Hepatocyte (in vitro differentiated cells): ENCODE data around the gene AHCTF1. TPM values are rescaled to one million over a fixed set of nuclear protein-coding genes. Genes with fewer than 3 reads are reported as not detected.

ENCODE experiments used
- DNase-seq: peaks from one replicate; pipeline ENCODE4 v3.0.0-alpha.2; 2016; ENCODE audit warnings: low spot score
- H2AFZ ChIP-seq: fragments of 200-600 bp; sonication (generic); 2 replicates; pipeline ENCODE4 v1.6.0; 2016; ENCODE audit warnings: antibody characterized with exemption, mild to moderate bottlenecking
- H3K27ac ChIP-seq: fragments of 200-600 bp; sonication (generic); 2 replicates; pipeline ENCODE4 v1.5.1; 2016; ENCODE audit warnings: mild to moderate bottlenecking
- H3K27me3 ChIP-seq: fragments of 200-600 bp; sonication (generic); 2 replicates; pipeline ENCODE4 v1.6.1; 2016
- H3K36me3 ChIP-seq: fragments of 200-600 bp; sonication (generic); replicated peaks from 2 replicates; pipeline ENCODE4 v1.5.1; 2016; ENCODE audit warnings: low read depth; ENCODE audit not compliant: insufficient read depth
- H3K4me1 ChIP-seq: fragments of 200-600 bp; sonication (generic); 2 replicates; pipeline ENCODE4 v1.5.1; 2016; ENCODE audit warnings: mild to moderate bottlenecking, moderate library complexity; ENCODE audit not compliant: insufficient read depth
- H3K4me2 ChIP-seq: fragments of 200-600 bp; sonication (generic); 2 replicates; pipeline ENCODE4 v1.6.0; 2016
- H3K4me3 ChIP-seq: fragments of 200-600 bp; sonication (generic); 2 replicates; pipeline ENCODE4 v1.5.1; 2016; ENCODE audit warnings: mild to moderate bottlenecking
- H3K79me2 ChIP-seq: fragments of 200-600 bp; sonication (generic); 2 replicates; pipeline ENCODE4 v1.6.0; 2017; ENCODE audit warnings: mild to moderate bottlenecking
- H3K9me2 ChIP-seq: fragments of 200-600 bp; sonication (generic); replicated peaks from 2 replicates; pipeline ENCODE4 v1.6.0; 2017; ENCODE audit warnings: mild to moderate bottlenecking; ENCODE audit not compliant: insufficient read depth
- H3K9me3 ChIP-seq: fragments of 200-600 bp; sonication (generic); 2 replicates; pipeline ENCODE4 v1.5.1; 2016; ENCODE audit warnings: low read depth, mild to moderate bottlenecking
- H4K20me1 ChIP-seq: fragments of 200-600 bp; sonication (generic); 2 replicates; pipeline ENCODE4 v1.6.0; 2016; ENCODE audit warnings: mild to moderate bottlenecking; ENCODE audit not compliant: insufficient read depth, poor library complexity, severe bottlenecking
- EZH2 ChIP-seq: fragments of 200-600 bp; sonication (generic); IDR thresholded peaks from 2 replicates; pipeline ENCODE4 v1.6.1; 2016; ENCODE audit warnings: antibody characterized with exemption, mild to moderate bottlenecking, borderline replicate concordance
- EZH2phosphoT487 ChIP-seq: fragments of 200-600 bp; sonication (generic); IDR thresholded peaks from one replicate; pipeline ENCODE4 v1.6.1; 2018; ENCODE audit warnings: antibody characterized with exemption, mild to moderate bottlenecking, low read depth, moderate library complexity; ENCODE audit not compliant: unreplicated experiment, severe bottlenecking
- WGBS: methylation state at CpG from one replicate; pipeline ENCODE4 v1.1.6; 2016; ENCODE audit warnings: low lambda C conversion rate; ENCODE audit errors: missing lambda C conversion rate; 5-methylcytosine and 5-hydroxymethylcytosine counted together
- polyA plus RNA-seq: library from polyadenylated mRNA; unstranded; fragments of >200 nt; fragmentation: Nextera tagmentation; extraction: Ambion mirVana; gene quantifications from 2 replicates; pipeline ENCODE4 v1.2.1, GENCODE V29; 2016
- total RNA-seq: library from RNA; depleted of rRNA; stranded (reverse); fragments of >200 nt; gene quantifications from 2 replicates; pipeline ENCODE4 v1.2.3, GENCODE V29; 2014
- TF ChIP-seq, protein P1 (sequence below): fragments of 200-600 bp; sonication (generic); IDR thresholded peaks from 2 replicates; pipeline ENCODE4 v1.5.1; 2016; ENCODE audit warnings: antibody characterized with exemption, mild to moderate bottlenecking; ENCODE audit not compliant: poor library complexity

The AHCTF1 gene
- total and polyA plus RNA-seq, 2 experiments from 2014 or later = 9.7 to 36.4 TPM

DNA sequence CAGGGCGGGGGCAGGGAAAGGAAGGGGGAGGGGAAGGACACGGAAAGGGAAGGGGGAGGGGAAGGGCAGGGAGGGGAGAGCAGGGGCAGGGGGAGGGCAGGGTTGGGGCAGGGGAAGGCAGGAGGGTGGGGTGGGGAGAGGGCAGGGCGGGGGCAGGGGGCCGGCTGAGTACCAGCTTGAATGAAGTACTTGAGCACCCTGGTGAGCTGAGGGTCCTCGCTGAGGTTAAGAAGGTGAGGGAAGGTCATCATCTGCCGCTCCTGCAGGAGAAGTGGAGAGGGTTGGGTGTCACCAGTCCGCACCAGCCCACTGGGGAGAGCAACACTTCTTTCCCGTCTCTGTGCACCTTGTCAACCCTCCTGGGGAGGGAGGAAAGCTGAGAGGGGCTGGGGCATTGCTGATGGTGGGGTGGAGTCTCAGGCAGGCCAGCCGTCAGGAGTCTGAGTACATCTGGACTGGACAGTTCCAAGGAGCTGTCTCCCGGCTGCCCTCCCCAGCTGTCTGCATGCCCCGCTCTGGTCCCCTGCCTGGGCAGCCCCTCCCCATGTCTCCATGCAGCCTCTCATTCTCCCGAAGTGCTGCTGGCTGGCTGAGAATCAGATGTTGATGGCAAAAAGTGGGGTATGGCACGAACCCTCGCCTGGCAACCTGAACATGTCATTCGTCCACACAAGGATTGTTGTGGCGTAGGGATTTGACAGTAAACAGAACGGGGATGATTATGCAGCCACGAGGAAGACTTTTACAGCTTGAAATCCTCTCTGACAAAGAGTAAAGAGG, 137.5 kb downstream of the AHCTF1 start:
- Histone ChIP-seq H2AFZ (no peak overlapping the region), H3K36me3 (no peaks in the 10 kb centered on the region), H3K4me2 (no peak overlapping the region), H3K9me2 (no peaks in the 10 kb centered on the region), H3K27me3 (no peaks in the 10 kb centered on the region), H4K20me1 (no peaks in the 10 kb centered on the region), H3K4me3 (no peak overlapping the region), H3K4me1 (no peaks in the 10 kb centered on the region), H3K79me2 (no peaks in the 10 kb centered on the region), H3K27ac (no peak overlapping the region), H3K9me3 (no peaks in the 10 kb centered on the region)
- no peak for DNase-seq
- 42% methylated on average over 11 of the region's 18 CpGs for WGBS
- TF ChIP-seq EZH2phosphoT487 (no peak), EZH2 (no peak)
- TF ChIP-seq, protein P1, sequence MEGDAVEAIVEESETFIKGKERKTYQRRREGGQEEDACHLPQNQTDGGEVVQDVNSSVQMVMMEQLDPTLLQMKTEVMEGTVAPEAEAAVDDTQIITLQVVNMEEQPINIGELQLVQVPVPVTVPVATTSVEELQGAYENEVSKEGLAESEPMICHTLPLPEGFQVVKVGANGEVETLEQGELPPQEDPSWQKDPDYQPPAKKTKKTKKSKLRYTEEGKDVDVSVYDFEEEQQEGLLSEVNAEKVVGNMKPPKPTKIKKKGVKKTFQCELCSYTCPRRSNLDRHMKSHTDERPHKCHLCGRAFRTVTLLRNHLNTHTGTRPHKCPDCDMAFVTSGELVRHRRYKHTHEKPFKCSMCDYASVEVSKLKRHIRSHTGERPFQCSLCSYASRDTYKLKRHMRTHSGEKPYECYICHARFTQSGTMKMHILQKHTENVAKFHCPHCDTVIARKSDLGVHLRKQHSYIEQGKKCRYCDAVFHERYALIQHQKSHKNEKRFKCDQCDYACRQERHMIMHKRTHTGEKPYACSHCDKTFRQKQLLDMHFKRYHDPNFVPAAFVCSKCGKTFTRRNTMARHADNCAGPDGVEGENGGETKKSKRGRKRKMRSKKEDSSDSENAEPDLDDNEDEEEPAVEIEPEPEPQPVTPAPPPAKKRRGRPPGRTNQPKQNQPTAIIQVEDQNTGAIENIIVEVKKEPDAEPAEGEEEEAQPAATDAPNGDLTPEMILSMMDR = no peak

DNA sequence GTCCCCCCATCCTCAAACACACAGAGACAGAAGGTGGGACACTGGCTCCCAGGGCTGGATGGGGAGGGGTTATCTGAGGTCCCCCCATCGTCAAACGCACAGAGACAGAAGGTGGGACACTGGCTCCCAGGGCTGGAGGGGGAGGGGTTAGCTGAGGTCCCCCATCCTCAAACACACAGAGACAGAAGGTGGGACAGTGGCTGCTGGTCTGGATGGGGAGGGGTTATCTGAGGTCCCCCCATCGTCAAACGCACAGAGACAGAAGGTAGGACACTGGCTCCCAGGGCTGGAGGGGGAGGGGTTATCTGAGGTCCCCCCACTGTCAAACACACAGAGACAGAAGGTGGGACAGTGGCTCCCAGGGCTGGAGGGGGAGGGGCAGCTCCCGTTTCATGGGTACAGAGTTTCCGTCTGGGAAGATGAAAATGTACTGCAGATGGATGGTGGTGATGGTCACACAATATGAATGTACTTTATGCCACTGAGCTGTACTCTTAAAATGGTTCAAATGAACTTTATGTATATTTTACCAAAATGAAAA, 138.3 kb downstream of the AHCTF1 start:
- Histone ChIP-seq H3K4me2 (no peak overlapping the region), H2AFZ (no peak overlapping the region), H3K27me3 (no peaks in the 10 kb centered on the region), H3K4me1 (peaks cover 8% of the 10 kb centered on the region), H3K36me3 (no peaks in the 10 kb centered on the region), H3K79me2 (no peaks in the 10 kb centered on the region), H3K9me2 (no peaks in the 10 kb centered on the region), H3K27ac (no peak overlapping the region), H3K9me3 (no peaks in the 10 kb centered on the region), H4K20me1 (no peaks in the 10 kb centered on the region), H3K4me3 (no peak overlapping the region)
- TF ChIP-seq EZH2phosphoT487 (no peak), EZH2 (no peak)
- TF ChIP-seq, protein P1 = no peak
- 33% methylated on average over 6 of the region's 6 CpGs for WGBS
- DNase-seq = no peak

DNA sequence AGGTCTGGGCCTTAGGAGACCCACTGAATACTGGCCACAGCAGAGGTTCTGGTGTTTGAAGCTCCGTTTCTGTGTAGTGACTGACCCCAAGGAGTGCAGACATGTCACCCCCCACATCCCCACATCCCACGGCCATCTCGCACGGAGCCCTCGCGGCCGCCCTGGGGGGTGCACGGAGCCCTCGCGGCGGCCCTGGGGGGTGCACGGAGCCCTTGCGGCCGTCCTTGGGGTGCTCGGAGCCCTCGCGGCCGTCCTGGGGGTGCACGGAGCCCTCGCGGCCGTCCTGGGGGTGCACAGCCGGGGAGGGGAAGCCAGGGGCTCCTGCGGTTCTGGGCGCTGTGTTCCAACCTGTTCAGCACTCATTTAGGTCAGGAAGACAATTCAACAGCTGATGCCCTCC, 139.1 kb downstream of the AHCTF1 start:
- Histone ChIP-seq H3K27me3 (no peaks in the 10 kb centered on the region), H3K36me3 (no peaks in the 10 kb centered on the region), H3K27ac (no peak overlapping the region), H2AFZ (no peak overlapping the region), H3K4me1 (peaks cover 8% of the 10 kb centered on the region), H3K4me2 (no peak overlapping the region), H3K79me2 (no peaks in the 10 kb centered on the region), H3K4me3 (no peak overlapping the region), H4K20me1 (no peaks in the 10 kb centered on the region), H3K9me2 (no peaks in the 10 kb centered on the region), H3K9me3 (no peaks in the 10 kb centered on the region)
- WGBS = 90% methylated on average over 17 of the region's 25 CpGs
- TF ChIP-seq EZH2 (no peak), EZH2phosphoT487 (no peak)
- TF ChIP-seq, protein P1 = no peak
- no peak for DNase-seq
